ENCODE measurements around the gene FAM181A. TPM values are rescaled to one million over a fixed set of nuclear protein-coding genes. Genes with fewer than 3 reads are reported as not detected.

The FAM181A gene
- total RNA-seq, 2 donors from 2014 or later, result not detected

GRCh38 chr14:93951635-93952540 lies 24.7 kb downstream of the FAM181A start:
- H3K36me3 Mint-ChIP-seq (ENCODE audit: insufficient read depth in 2 of 2), result peaks cover 6 to 16% of the 10 kb centered on the region in 2 donors
- no peak for DNase-seq
- no peaks in the 10 kb centered on the region for H3K9me3 Mint-ChIP-seq
- no peak for ATAC-seq (replicated peaks in 1 of 2)
- no peak overlapping the region for H3K27ac Mint-ChIP-seq
- no peaks in the 10 kb centered on the region for H3K27me3 Mint-ChIP-seq (ENCODE audit: low read depth)
- no peak overlapping the region for H3K4me3 Mint-ChIP-seq
- H3K4me1 Mint-ChIP-seq (ENCODE audit: low read depth), result peaks cover 65% of the 10 kb centered on the region

- DNase-seq (no peak), ATAC-seq (replicated peaks in 1 of 2) (no peak)
- peaks cover 6 to 14% of the 10 kb centered on the region in 2 donors for H3K36me3 Mint-ChIP-seq (ENCODE audit: insufficient read depth in 2 of 2)
- H3K27ac Mint-ChIP-seq, result no peak overlapping the region
- H3K27me3 Mint-ChIP-seq (ENCODE audit: low read depth), result no peaks in the 10 kb centered on the region
- peak overlapping the region; percentile 84 to 92 for H3K4me3 Mint-ChIP-seq
- H3K9me3 Mint-ChIP-seq, result no peaks in the 10 kb centered on the region
- H3K4me1 Mint-ChIP-seq (ENCODE audit: low read depth), result peaks cover 73% of the 10 kb centered on the region
Measured at GRCh38 chr14:93952829-93953228, 25.7 kb downstream of the FAM181A start.

GRCh38 chr14:93953263-93953662 lies 26.1 kb downstream of the FAM181A start:
- Mint-ChIP-seq H3K4me1 (ENCODE audit: low read depth) (peaks cover 77% of the 10 kb centered on the region), H3K27me3 (ENCODE audit: low read depth) (no peaks in the 10 kb centered on the region), H3K4me3 (peak overlapping the region; percentile 84 to 92), H3K27ac (no peak overlapping the region), H3K9me3 (no peaks in the 10 kb centered on the region), H3K36me3 (ENCODE audit: insufficient read depth in 2 of 2) (peaks cover 6 to 14% of the 10 kb centered on the region in 2 donors)
- DNase-seq, result no peak
- ATAC-seq (replicated peaks in 1 of 2), result no peak

GRCh38 chr14:93953739-93954515 lies 26.8 kb downstream of the FAM181A start:
- peaks cover 84% of the 10 kb centered on the region for H3K4me1 Mint-ChIP-seq (ENCODE audit: low read depth)
- no peaks in the 10 kb centered on the region for H3K9me3 Mint-ChIP-seq
- H3K36me3 Mint-ChIP-seq (ENCODE audit: insufficient read depth in 2 of 2), result peaks cover 6 to 14% of the 10 kb centered on the region in 2 donors
- ATAC-seq (replicated peaks in 1 of 2) (peak in 1 of 2 donors; percentile 15), DNase-seq (no peak)
- H3K27ac Mint-ChIP-seq, result no peak overlapping the region
- no peaks in the 10 kb centered on the region for H3K27me3 Mint-ChIP-seq (ENCODE audit: low read depth)
- H3K4me3 Mint-ChIP-seq, result peak overlapping the region; percentile 84 to 92

GRCh38 chr14:93954516-93954830 lies 27.3 kb downstream of the FAM181A start:
- Mint-ChIP-seq H3K9me3 (no peaks in the 10 kb centered on the region), H3K27me3 (ENCODE audit: low read depth) (no peaks in the 10 kb centered on the region), H3K36me3 (ENCODE audit: insufficient read depth in 2 of 2) (peaks cover 6 to 16% of the 10 kb centered on the region in 2 donors), H3K27ac (peak overlapping the region; percentile 68), H3K4me3 (peak overlapping the region; percentile 84 to 92), H3K4me1 (ENCODE audit: low read depth) (peaks cover 89% of the 10 kb centered on the region)
- ATAC-seq (replicated peaks in 1 of 2) (no peak), DNase-seq (no peak)

GRCh38 chr14:93954900-93955849 lies 28.0 kb downstream of the FAM181A start:
- Mint-ChIP-seq H3K9me3 (no peaks in the 10 kb centered on the region), H3K27ac (peak overlapping the region; percentile 68), H3K36me3 (ENCODE audit: insufficient read depth in 2 of 2) (peaks cover 6 to 16% of the 10 kb centered on the region in 2 donors), H3K4me3 (peak overlapping the region; percentile 84 to 92), H3K4me1 (ENCODE audit: low read depth) (peaks cover 96% of the 10 kb centered on the region), H3K27me3 (ENCODE audit: low read depth) (no peaks in the 10 kb centered on the region)
- ATAC-seq (replicated peaks in 1 of 2), result no peak
- peak in 1 of 2 donors; percentile 49 for DNase-seq

GRCh38 chr14:93955850-93956481 lies 28.8 kb downstream of the FAM181A start:
- H3K27me3 Mint-ChIP-seq (ENCODE audit: low read depth), result no peaks in the 10 kb centered on the region
- peaks cover 98% of the 10 kb centered on the region for H3K4me1 Mint-ChIP-seq (ENCODE audit: low read depth)
- no peak for DNase-seq
- H3K4me3 Mint-ChIP-seq, result peak overlapping the region; percentile 84 to 92
- H3K9me3 Mint-ChIP-seq, result no peaks in the 10 kb centered on the region
- peaks cover 6 to 9% of the 10 kb centered on the region in 2 donors for H3K36me3 Mint-ChIP-seq (ENCODE audit: insufficient read depth in 2 of 2)
- ATAC-seq (replicated peaks in 1 of 2), result no peak
- H3K27ac Mint-ChIP-seq, result peak overlapping the region; percentile 68

- Mint-ChIP-seq H3K4me3 (peak overlapping the region; percentile 84 to 92), H3K27me3 (ENCODE audit: low read depth) (no peaks in the 10 kb centered on the region), H3K9me3 (no peaks in the 10 kb centered on the region), H3K36me3 (ENCODE audit: insufficient read depth in 2 of 2) (peaks cover 6 to 12% of the 10 kb centered on the region in 2 donors), H3K4me1 (ENCODE audit: low read depth) (peaks cover 98% of the 10 kb centered on the region), H3K27ac (peak overlapping the region; percentile 52)
- ATAC-seq (replicated peaks in 1 of 2) (no peak), DNase-seq (no peak)
Measured at GRCh38 chr14:93956514-93957332, 29.6 kb downstream of the FAM181A start.

GRCh38 chr14:93957333-93957710 lies 30.2 kb downstream of the FAM181A start:
- Mint-ChIP-seq H3K27me3 (ENCODE audit: low read depth) (no peaks in the 10 kb centered on the region), H3K4me1 (ENCODE audit: low read depth) (peaks cover 98% of the 10 kb centered on the region), H3K27ac (peak overlapping the region; percentile 52), H3K36me3 (ENCODE audit: insufficient read depth in 2 of 2) (peaks cover 6 to 12% of the 10 kb centered on the region in 2 donors), H3K9me3 (no peaks in the 10 kb centered on the region), H3K4me3 (peak overlapping the region; percentile 84 to 92)
- ATAC-seq (replicated peaks in 1 of 2), result no peak
- no peak for DNase-seq

- H3K36me3 Mint-ChIP-seq (ENCODE audit: insufficient read depth in 2 of 2), result peaks cover 6 to 10% of the 10 kb centered on the region in 2 donors
- peak overlapping the region; percentile 99 for H3K27ac Mint-ChIP-seq
- H3K27me3 Mint-ChIP-seq (ENCODE audit: low read depth), result no peaks in the 10 kb centered on the region
- peaks cover 100% of the 10 kb centered on the region for H3K4me1 Mint-ChIP-seq (ENCODE audit: low read depth)
- no peaks in the 10 kb centered on the region for H3K9me3 Mint-ChIP-seq
- DNase-seq (peak in 1 of 2 donors; percentile 52), ATAC-seq (replicated peaks in 1 of 2) (no peak)
- peak overlapping the region; percentile 85 to 92 for H3K4me3 Mint-ChIP-seq
Measured at GRCh38 chr14:93957751-93958566, 30.8 kb downstream of the FAM181A start.
